Osteocyte (in vitro differentiated cells): ENCODE measurements around the gene TSHZ2. TPM values are rescaled to one million over a fixed set of nuclear protein-coding genes. Genes with fewer than 3 reads are reported as not detected.

Experiments used
- DNase-seq: peaks from one replicate; pipeline ENCODE4 v3.0.0; 2021; ENCODE audit warnings: mixed read lengths; ENCODE audit not compliant: unreplicated experiment; ENCODE audit errors: extremely low spot score
- H3K27ac Mint-ChIP-seq: one replicate; pipeline ENCODE4 v1.8.0; 2021; ENCODE audit warnings: mild to moderate bottlenecking, mixed read lengths; ENCODE audit not compliant: unreplicated experiment
- H3K27me3 Mint-ChIP-seq: one replicate; pipeline ENCODE4 v1.8.0; 2021; ENCODE audit warnings: mixed read lengths; ENCODE audit not compliant: unreplicated experiment
- H3K36me3 Mint-ChIP-seq: one replicate; pipeline ENCODE4 v1.8.0; 2021; ENCODE audit warnings: mixed read lengths; ENCODE audit not compliant: unreplicated experiment
- H3K4me1 Mint-ChIP-seq: one replicate; pipeline ENCODE4 v1.8.0; 2021; ENCODE audit warnings: mixed read lengths; ENCODE audit not compliant: unreplicated experiment
- H3K4me3 Mint-ChIP-seq: one replicate; pipeline ENCODE4 v1.8.0; 2021; ENCODE audit warnings: mild to moderate bottlenecking, moderate library complexity, mixed read lengths; ENCODE audit not compliant: unreplicated experiment
- H3K9me3 Mint-ChIP-seq: one replicate; pipeline ENCODE4 v1.8.0; 2021; ENCODE audit warnings: mixed read lengths; ENCODE audit not compliant: unreplicated experiment
- CTCF ChIP-seq: fragments of 200-600 bp; sonication (generic); IDR thresholded peaks from 2 replicates; pipeline ENCODE4 v1.5.0; 2021; ENCODE audit warnings: antibody characterized with exemption, mild to moderate bottlenecking, moderate library complexity
- total RNA-seq: library from RNA; stranded (reverse); gene quantifications from 2 replicates; pipeline ENCODE4 v1.2.1, GENCODE V29; 2021

TSHZ2 gene
- total RNA-seq, 1 donor from 2014 or later: not detected

DNA sequence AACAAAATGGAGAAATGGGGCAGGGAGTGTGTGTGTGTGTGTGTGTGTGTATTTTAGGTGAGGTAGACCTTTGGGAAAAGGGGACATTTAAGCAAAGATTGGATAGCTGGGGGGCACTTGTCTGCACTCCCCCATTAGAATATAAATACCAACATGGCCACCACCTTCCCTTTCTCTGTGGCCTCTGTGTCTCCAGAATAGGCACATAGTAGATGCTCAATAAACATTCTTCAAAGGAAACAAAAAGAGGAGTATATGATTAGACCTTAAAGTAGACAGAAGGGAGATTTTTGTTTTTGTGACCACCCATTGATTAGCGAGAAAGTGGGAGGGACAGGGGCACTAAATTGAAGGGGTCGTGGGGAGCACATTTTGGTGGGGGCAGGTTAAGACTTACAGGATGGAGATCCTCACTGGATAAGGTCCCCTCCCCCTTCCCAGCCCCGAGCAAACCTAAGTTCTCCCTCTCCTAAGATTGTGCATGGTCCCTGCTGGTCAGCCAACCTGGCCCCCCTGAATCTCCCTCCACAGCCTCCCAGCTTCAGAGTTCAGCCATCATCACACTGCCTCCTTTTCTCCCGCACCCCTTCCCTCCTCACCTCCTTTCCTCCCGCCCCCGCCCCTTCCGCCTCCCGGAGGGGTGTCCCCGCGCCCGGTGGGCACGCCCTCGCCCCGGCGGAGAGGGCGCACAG lies 514 bp upstream of the TSHZ2 start:
- no peak overlapping the region for H3K27ac Mint-ChIP-seq
- DNase-seq: no peak
- H3K4me3 Mint-ChIP-seq: peak overlapping the region; percentile 28
- TF ChIP-seq CTCF: no peak
- H3K36me3 Mint-ChIP-seq: no peaks in the 10 kb centered on the region
- H3K4me1 Mint-ChIP-seq: peaks cover 6% of the 10 kb centered on the region
- no peaks in the 10 kb centered on the region for H3K9me3 Mint-ChIP-seq
- H3K27me3 Mint-ChIP-seq: peaks cover 40% of the 10 kb centered on the region

GRCh38 chr20:52972965-52973819 lies 1.0 kb downstream of the TSHZ2 start:
- no peak for TF ChIP-seq CTCF
- H3K4me1 Mint-ChIP-seq: peaks cover 6% of the 10 kb centered on the region
- DNase-seq: no peak
- no peaks in the 10 kb centered on the region for H3K36me3 Mint-ChIP-seq
- H3K27ac Mint-ChIP-seq: no peak overlapping the region
- no peaks in the 10 kb centered on the region for H3K9me3 Mint-ChIP-seq
- H3K27me3 Mint-ChIP-seq: peaks cover 40% of the 10 kb centered on the region
- H3K4me3 Mint-ChIP-seq: peak overlapping the region; percentile 3

DNA sequence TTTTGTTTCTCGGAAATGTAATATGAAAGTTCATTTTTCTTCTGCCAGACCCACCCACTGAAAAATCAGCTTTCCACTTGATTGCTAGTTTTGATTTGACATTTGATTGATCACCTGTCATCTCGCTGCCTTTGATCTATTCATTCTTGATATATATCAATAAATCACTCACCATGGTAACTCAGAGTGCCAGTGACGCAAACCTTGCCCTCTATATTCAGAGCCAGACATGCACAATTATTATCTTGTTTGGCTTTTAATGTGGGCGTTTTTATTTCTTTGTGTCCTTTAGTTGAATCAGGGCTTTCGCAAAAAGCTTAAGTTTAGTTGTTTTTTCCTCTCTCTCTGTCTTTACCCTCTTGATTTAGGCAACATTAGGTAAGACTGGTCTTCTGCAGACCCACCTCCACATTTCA lies 2.0 kb downstream of the TSHZ2 start:
- TF ChIP-seq CTCF: no peak
- H3K27ac Mint-ChIP-seq: no peak overlapping the region
- no peak for DNase-seq
- H3K36me3 Mint-ChIP-seq: no peaks in the 10 kb centered on the region
- no peaks in the 10 kb centered on the region for H3K9me3 Mint-ChIP-seq
- H3K27me3 Mint-ChIP-seq: peaks cover 40% of the 10 kb centered on the region
- peaks cover 6% of the 10 kb centered on the region for H3K4me1 Mint-ChIP-seq
- no peak overlapping the region for H3K4me3 Mint-ChIP-seq

- H3K27me3 Mint-ChIP-seq: peaks cover 43% of the 10 kb centered on the region
- no peaks in the 10 kb centered on the region for H3K36me3 Mint-ChIP-seq
- no peak for TF ChIP-seq CTCF
- no peak for DNase-seq
- H3K4me1 Mint-ChIP-seq: peaks cover 6% of the 10 kb centered on the region
- no peaks in the 10 kb centered on the region for H3K9me3 Mint-ChIP-seq
- H3K27ac Mint-ChIP-seq: no peak overlapping the region
- no peak overlapping the region for H3K4me3 Mint-ChIP-seq
These were observed 3.0 kb downstream of the TSHZ2 start for GRCh38 chr20:52975029-52975732.
